GM10266 (cell line): ENCODE data around the gene TIGIT.

Experiments
- DNase-seq: peaks from one replicate; pipeline ENCODE4 v3.0.0; 2012; ENCODE audit errors: extremely low spot score
- TF ChIP-seq, protein P1 (sequence below): IDR thresholded peaks from 2 replicates; pipeline ENCODE4 v1.5.1; 2012; ENCODE audit warnings: mild to moderate bottlenecking, low read depth; ENCODE audit not compliant: control insufficient read depth, insufficient read depth; ENCODE audit errors: missing control alignments

Gene TIGIT

DNA sequence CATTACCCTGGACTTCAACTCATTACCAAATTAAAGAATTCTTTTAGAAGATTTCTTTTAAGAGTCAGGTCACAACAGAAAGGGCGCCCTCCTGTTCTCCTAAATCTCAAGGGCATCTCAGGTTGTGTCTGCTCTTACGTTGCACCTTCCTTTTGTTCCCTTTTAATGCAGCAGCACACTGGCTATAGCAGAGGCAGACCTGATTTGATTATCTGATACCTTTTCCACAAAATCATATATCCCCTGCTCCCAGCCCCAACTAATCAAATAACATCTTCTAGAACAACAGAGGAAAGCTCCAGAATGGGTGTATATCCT is 40.1 kb downstream of the TIGIT start:
- DNase-seq = no peak
- TF ChIP-seq, protein P1, sequence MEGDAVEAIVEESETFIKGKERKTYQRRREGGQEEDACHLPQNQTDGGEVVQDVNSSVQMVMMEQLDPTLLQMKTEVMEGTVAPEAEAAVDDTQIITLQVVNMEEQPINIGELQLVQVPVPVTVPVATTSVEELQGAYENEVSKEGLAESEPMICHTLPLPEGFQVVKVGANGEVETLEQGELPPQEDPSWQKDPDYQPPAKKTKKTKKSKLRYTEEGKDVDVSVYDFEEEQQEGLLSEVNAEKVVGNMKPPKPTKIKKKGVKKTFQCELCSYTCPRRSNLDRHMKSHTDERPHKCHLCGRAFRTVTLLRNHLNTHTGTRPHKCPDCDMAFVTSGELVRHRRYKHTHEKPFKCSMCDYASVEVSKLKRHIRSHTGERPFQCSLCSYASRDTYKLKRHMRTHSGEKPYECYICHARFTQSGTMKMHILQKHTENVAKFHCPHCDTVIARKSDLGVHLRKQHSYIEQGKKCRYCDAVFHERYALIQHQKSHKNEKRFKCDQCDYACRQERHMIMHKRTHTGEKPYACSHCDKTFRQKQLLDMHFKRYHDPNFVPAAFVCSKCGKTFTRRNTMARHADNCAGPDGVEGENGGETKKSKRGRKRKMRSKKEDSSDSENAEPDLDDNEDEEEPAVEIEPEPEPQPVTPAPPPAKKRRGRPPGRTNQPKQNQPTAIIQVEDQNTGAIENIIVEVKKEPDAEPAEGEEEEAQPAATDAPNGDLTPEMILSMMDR = no peak

DNA sequence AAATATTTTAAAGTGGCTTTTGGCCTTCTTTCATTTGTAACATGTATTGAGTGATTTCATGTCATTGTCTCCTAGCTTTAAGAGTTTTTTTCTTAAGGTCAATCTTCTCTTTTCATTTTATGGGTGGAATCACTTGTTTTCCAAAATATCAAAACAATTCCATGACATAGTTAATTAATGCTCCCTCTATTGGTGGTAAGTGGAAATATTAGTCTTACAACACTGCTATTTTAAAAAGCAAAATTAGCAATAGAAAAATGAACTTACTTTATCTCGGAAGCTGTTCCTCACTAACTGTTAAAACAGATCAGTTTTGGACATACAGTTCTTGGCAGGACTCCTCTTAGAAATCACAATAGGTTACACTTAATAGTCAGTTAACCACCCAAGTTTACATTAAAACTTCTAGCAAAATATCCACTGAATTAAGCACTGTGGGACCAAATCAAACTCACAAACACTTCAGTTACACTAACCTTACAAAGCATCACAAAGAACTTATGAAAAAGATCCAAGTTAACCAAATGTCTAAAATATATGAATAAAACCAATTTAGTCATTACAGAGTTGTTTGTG is 42.4 kb downstream of the TIGIT start:
- TF ChIP-seq, protein P1 = peak; percentile 24
- DNase-seq = no peak

DNA sequence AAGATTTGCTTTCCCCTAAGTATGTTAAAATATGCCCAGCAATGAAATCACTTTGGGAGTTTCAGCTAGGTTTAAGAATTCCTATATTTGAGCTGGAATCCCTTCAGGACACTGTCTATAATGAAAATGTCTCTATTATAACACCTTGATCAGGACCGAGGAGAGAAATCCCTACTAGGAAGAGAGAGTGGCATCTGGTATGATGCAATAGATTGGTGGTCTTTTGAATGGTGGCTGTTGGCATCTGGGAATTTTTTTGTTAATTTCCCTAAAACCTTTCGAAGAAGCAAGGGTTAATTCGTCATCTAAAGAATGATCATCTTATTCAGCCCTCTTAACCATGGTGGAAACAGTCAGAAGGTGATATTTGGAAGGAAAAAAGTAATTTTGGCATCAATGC is 43.0 kb downstream of the TIGIT start:
- DNase-seq = no peak

DNA sequence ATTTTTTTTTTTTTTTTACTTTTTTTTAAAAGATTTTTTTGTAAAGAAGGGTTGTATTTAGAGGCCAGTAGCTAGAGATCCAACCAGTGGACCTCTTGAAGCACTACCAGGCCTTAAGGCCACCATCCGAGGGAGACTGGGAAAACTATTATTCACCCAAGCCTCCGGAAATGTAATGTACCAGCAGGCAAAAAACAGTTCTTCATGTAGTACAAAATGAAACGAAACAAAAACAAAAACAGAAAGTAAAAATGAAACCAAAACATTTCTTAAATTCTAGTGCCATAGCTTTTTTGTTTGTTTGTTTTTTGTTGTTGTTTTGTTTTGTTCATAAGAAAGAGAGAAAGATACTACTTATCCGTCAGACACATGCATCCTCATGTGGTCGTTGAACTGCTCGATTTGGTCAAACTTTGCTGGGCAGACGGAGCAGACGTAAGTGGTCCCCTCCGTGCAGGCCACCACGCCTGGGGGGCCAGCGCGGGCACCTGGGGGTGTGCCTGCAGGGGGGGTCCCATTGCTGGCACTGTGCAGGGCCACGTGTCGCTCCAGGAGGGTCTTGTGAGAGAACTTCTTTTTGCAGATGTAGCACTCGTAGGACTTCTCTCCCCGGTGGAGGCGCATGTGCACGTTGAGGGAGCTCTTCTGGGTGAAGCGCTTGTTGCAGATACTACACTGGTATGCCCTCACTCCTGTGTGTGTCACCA is 45.0 kb downstream of the TIGIT start:
- no peak for DNase-seq
- TF ChIP-seq, protein P1 = no peak

More for the DNA sequence above, 43.0 kb downstream of the TIGIT start:
- TF ChIP-seq, protein P1 = no peak

DNA sequence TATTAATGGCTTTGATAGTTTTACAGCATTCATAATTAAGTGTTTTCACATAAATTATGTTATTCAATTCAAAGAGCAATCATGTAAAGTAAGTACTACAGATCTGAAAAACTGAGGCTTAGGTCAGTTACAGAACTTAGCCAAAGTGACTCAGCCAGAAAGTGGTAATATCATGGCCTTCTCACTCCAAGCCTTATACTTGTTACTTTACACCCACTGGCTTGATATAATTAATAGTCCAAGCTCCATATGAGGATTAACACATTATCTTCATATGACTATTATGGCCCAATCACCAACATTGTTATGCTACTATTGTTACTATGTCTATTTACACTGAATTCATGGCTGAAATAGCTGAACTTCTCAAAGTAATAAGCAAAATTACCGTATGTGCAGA is 50.7 kb downstream of the TIGIT start:
- no peak for DNase-seq
- TF ChIP-seq, protein P1 = no peak

DNA sequence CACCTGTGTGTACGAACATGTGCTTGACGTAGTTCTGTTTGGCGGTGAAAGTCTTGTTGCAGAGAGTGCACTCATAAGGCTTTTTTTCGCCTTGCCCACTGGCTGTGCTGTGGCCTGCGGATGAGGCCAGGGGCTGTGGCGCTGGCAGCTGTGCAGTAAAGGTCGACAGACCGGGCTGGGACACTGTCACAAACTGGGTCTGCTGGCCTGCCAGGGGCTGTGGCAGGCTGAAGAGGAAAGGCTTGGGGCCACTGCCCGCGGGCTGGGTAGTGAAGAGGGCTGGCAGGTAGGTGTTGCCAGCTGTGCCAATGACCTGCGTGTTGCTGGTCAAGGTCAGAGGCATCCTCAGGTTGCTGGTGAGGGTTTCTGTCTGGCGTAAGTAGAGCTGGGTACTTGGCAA is 56.4 kb downstream of the TIGIT start:
- TF ChIP-seq, protein P1 = no peak

DNA sequence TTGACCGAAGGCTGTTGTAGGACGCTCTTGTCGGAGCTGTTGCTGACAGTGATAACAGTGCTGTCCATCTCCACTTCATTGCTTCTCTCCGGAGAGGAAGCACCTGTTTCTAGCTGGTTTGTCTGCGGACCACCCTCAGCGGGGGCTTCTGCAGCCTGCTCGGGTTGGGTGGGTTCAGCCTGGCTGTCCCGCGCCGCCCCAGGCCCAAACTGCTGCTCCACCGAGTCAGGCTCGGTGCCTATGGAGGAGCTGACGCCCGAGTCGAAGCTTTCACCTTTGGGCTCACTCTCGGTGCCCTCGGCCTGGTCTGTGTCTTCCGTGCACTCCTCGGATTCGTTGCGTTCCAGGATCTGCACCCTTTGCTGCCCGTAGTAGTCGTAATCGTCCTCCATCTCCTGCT is 56.9 kb downstream of the TIGIT start:
- no peak for DNase-seq
- TF ChIP-seq, protein P1 = no peak

More for the DNA sequence above, 56.4 kb downstream of the TIGIT start:
- DNase-seq = no peak
